GM12878 (cell line): ENCODE data around the gene CASTOR1. TPM values are rescaled to one million over a fixed set of nuclear protein-coding genes. Genes with fewer than 3 reads are reported as not detected.

Source experiments
- ATAC-seq: fragments of 200-7000 bp; cut with Tn5 transposase; 3 replicates; pipeline ENCODE4 v1.9.1; 2020; ENCODE audit warnings: mild to moderate bottlenecking, moderate library complexity
- BruUV-seq: library from RNA; stranded (reverse); fragments of 400-500 nt; replicated peaks from 2 replicates; lab custom pipeline; 2021; lab: Mats Ljungman, UMichigan
- CTCF ChIA-PET: fragments of 300-600 bp; sonication (Branson Sonifier 250); formaldehyde crosslinking; extraction: SDS; loops from one replicate; lab custom pipeline; 2021; ENCODE audit warnings: inconsistent platforms; lab: Yijun Ruan, JAX
- POLR2A ChIA-PET: fragments of 350-600 bp; formaldehyde crosslinking; extraction: SDS; loops from one replicate; lab custom pipeline; 2021; ENCODE audit warnings: inconsistent platforms; lab: Charles Lee
- RAD21 ChIA-PET: fragments of 300-600 bp; sonication (Branson Sonifier 250); formaldehyde crosslinking; loops from one replicate; lab custom pipeline; 2023; ENCODE audit warnings: antibody characterized with exemption; ENCODE audit not compliant: unreplicated experiment; lab: Charles Lee
- SMC1A ChIA-PET: fragments of 300-600 bp; sonication (Branson Sonifier 250); formaldehyde crosslinking; loops from one replicate; lab custom pipeline; 2023; ENCODE audit not compliant: unreplicated experiment, uncharacterized antibody; lab: Charles Lee
- DNase-seq: peaks from one replicate; pipeline ENCODE4 v3.0.0-alpha.2; 2011; ENCODE audit warnings: low read depth, low spot score
- FAIRE-seq: peaks from 3 replicates; lab custom pipeline; 2011; peaks lifted over from hg19 to GRCh38; lab: Jason Lieb, UNC
- H2AFZ ChIP-seq: 2 replicates; pipeline ENCODE4 v1.6.0; 2011; ENCODE audit warnings: low read depth, low read length, control low read depth; ENCODE audit not compliant: control insufficient read depth
- H3K27ac ChIP-seq: 2 replicates; pipeline ENCODE4 v1.5.1; 2011; ENCODE audit warnings: control low read depth; ENCODE audit not compliant: control insufficient read depth, insufficient read depth
- H3K27me3 ChIP-seq, 2 experiments: replicated peaks in 1 of 2; 2 replicates each; pipeline versions ENCODE4 v1.6.0 to v1.6.1; 2011; ENCODE audit warnings: low read length in 1 of 2; ENCODE audit not compliant: control insufficient read depth in 2 of 2, insufficient read depth in 2 of 2
- H3K36me3 ChIP-seq, 2 experiments: 2 replicates each; pipeline ENCODE4 v1.5.1; 2011; ENCODE audit warnings: low read length in 1 of 2; ENCODE audit not compliant: control insufficient read depth in 2 of 2, insufficient read depth in 2 of 2
- H3K4me1 ChIP-seq: 2 replicates; pipeline ENCODE4 v1.6.1; 2011; ENCODE audit warnings: mild to moderate bottlenecking, low read length, moderate library complexity, mixed read lengths; ENCODE audit not compliant: control insufficient read depth, insufficient read depth
- H3K4me2 ChIP-seq: 2 replicates; pipeline ENCODE4 v1.6.0; 2011; ENCODE audit warnings: control low read depth; ENCODE audit not compliant: control insufficient read depth, insufficient read depth
- H3K4me3 ChIP-seq: fragments of 200-600 bp; sonication (generic); 2 replicates; pipeline ENCODE4 v1.5.1; 2016
- H3K79me2 ChIP-seq: 2 replicates; pipeline ENCODE4 v1.6.0; 2011; ENCODE audit warnings: low read length; ENCODE audit not compliant: control insufficient read depth, insufficient read depth
- H3K9ac ChIP-seq: 2 replicates; pipeline ENCODE4 v1.8.0; 2011; ENCODE audit warnings: low read length, control low read depth, mixed read lengths; ENCODE audit not compliant: control insufficient read depth, insufficient read depth
- H3K9me3 ChIP-seq: replicated peaks from 3 replicates; pipeline ENCODE4 v1.5.1; 2011; ENCODE audit warnings: mild to moderate bottlenecking, low read length; ENCODE audit not compliant: control insufficient read depth, insufficient read depth
- H4K20me1 ChIP-seq: 2 replicates; pipeline ENCODE4 v1.6.0; 2011; ENCODE audit not compliant: control insufficient read depth, insufficient read depth
- BRCA1 ChIP-seq: IDR thresholded peaks from 2 replicates; pipeline ENCODE4 v1.6.1; 2011; ENCODE audit warnings: low read depth, low read length, improper control_type of control experiment
- CBX5 ChIP-seq: sonication (generic); IDR thresholded peaks from 2 replicates; pipeline ENCODE4 v1.6.1; 2016; ENCODE audit warnings: low read depth, moderate library complexity, mild to moderate bottlenecking, inconsistent platforms
- EED ChIP-seq: sonication (generic); IDR thresholded peaks from 2 replicates; pipeline ENCODE4 v1.6.1; 2016; ENCODE audit warnings: antibody characterized with exemption, low read depth
- FOS ChIP-seq: IDR thresholded peaks from 3 replicates; pipeline ENCODE4 v1.6.1; 2011; ENCODE audit warnings: borderline replicate concordance; ENCODE audit not compliant: insufficient read length; ENCODE audit errors: extremely low read depth
- MTA2 ChIP-seq: fragments of 450-650 bp; IDR thresholded peaks from 2 replicates; pipeline ENCODE4 v1.6.1; 2016; ENCODE audit warnings: low read depth, mild to moderate bottlenecking, moderate library complexity
- MYB ChIP-seq: fragments of 150-350 bp; IDR thresholded peaks from 2 replicates; pipeline ENCODE4 v1.6.1; 2014; ENCODE audit warnings: mild to moderate bottlenecking, low read depth, low read length, borderline replicate concordance
- NFYA ChIP-seq: IDR thresholded peaks from 2 replicates; pipeline ENCODE4 v1.6.1; 2011; ENCODE audit warnings: low read depth, mild to moderate bottlenecking, low read length, improper control_type of control experiment, borderline replicate concordance
- POLR2A ChIP-seq: IDR thresholded peaks from 2 replicates; pipeline ENCODE4 v1.6.1; 2011; ENCODE audit warnings: low read depth, mild to moderate bottlenecking, low read length
- RAD51 ChIP-seq: fragments of 450-650 bp; IDR thresholded peaks from 2 replicates; pipeline ENCODE4 v1.6.1; 2016; ENCODE audit warnings: moderate library complexity, mild to moderate bottlenecking, inconsistent platforms
- SMARCA5 ChIP-seq: fragments of 450-650 bp; IDR thresholded peaks from 2 replicates; pipeline ENCODE4 v1.6.1; 2017; ENCODE audit warnings: mild to moderate bottlenecking
- TBL1XR1 ChIP-seq: IDR thresholded peaks from 2 replicates; pipeline ENCODE4 v1.6.1; 2012; ENCODE audit warnings: low read depth, low read length, improper control_type of control experiment
- WGBS: methylation state at CpG from one replicate; pipeline ENCODE4 v1.1.6; 2016; ENCODE audit warnings: low lambda C conversion rate; ENCODE audit not compliant: insufficient replicate concordance, insufficient coverage; ENCODE audit errors: missing lambda C conversion rate; 5-methylcytosine and 5-hydroxymethylcytosine counted together
- in situ Hi-C: fragments of 300-500 bp; cut with MboI; formaldehyde crosslinking; loops from 9 replicates; pipeline ENCODE4 v1.14.3; 2018; ENCODE audit warnings: mixed read lengths
- intact Hi-C: fragments of 100-400 bp; cut with micrococcal nuclease; formaldehyde crosslinking; loops from one replicate; pipeline ENCODE4 v1.14.2; 2022; ENCODE audit not compliant: unreplicated experiment
- polyA plus RNA-seq, 11 experiments: library from polyadenylated mRNA; depleted of rRNA in 4 of 11; unstranded in 6 of 11; stranded (reverse) in 5 of 11; fragments of >200 nt; fragmentation: Nextera tagmentation in 4 of 11; fragmentation: Illumina TruSeq in 1 of 11; extraction: Ambion mirVana in 4 of 11; extraction: Trizol in 1 of 11; gene quantifications; 1 replicate in 1 of 11; 2 replicates in 10 of 11; pipeline versions ENCODE4 v1.2.1 to v1.2.3, GENCODE V29; 2011 to 2016; ENCODE audit warnings: inconsistent platforms in 2 of 11, missing spikeins in 2 of 11, low read depth in 1 of 11
- total RNA-seq, 4 experiments: library from RNA; depleted of rRNA in 3 of 4; stranded (reverse); fragments of >200 nt in 3 of 4; fragmentation: Illumina TruSeq in 1 of 4; extraction: Trizol in 1 of 4; gene quantifications; 2 replicates each; pipeline versions ENCODE4 v1.2.1 to v1.2.3, GENCODE V29; 2013 to 2021

CASTOR1 gene
- total and polyA plus RNA-seq, 10 of the 15 experiments (the other 5 are each of a cell fraction or from before 2014, with no cell fraction given) = 0.31 to 9.1 (median 3.3) TPM

DNA sequence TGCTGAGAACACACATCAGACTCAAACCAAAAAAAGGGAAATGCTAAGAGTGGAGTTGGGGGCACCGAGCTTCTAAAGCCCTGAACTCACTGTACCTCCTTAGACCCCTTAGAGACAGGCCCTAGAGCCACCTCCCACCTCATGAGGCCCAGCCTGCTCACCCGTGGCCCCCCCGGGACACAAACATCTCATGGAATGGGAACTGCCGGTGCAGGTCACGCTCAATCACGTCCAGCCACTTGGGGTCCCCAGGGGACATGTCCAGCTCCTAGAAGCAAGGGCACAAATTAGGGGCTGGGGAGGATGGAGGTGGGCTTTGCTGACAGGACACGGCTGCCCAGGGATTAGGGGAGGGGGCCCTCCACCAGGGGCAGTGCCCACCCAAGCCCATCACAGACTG lies 6.3 kb upstream of the CASTOR1 start:
- H2AFZ ChIP-seq = no peak overlapping the region
- DNase-seq = no peak
- no peak overlapping the region for H3K4me3 ChIP-seq
- TF ChIP-seq NFYA (no peak), FOS (no peak), BRCA1 (no peak), MTA2 (no peak), CBX5 (no peak), SMARCA5 (no peak), RAD51 (no peak), EED (no peak)
- peaks cover 8% of the 10 kb centered on the region for H3K4me1 ChIP-seq
- CTCF ChIA-PET = interaction anchor here (0.8 to 1.4 kb wide), 2 partner anchors 8 to 191 kb away, joined by 3 to 7 read pairs; no protein-coding TSS in a partner anchor
- H3K27me3 ChIP-seq = no peaks in the 10 kb centered on the region
- no peak overlapping the region for H3K9ac ChIP-seq
- BruUV-seq = no TSS peak
- no peak overlapping the region for H3K27ac ChIP-seq
- POLR2A ChIA-PET = no interaction called here
- SMC1A ChIA-PET = interaction anchor here (0.9 to 1.2 kb wide), 2 partner anchors 8 to 32 kb away, joined by 3 to 5 read pairs; partner anchors contain the start of gene TBC1D10A
- RAD21 ChIA-PET = interaction anchor here (1.4 kb wide), 1 partner anchor 31 kb away, joined by 4 read pairs; the partner anchor contains the start of gene TBC1D10A
- 73% methylated on average over 7 of the region's 7 CpGs for WGBS
- H3K4me2 ChIP-seq = no peak overlapping the region
- ATAC-seq = no peak
- FAIRE-seq = no peak
- H4K20me1 ChIP-seq = no peaks in the 10 kb centered on the region
- in situ Hi-C loops = no loop called here
- H3K9me3 ChIP-seq = no peaks in the 10 kb centered on the region
- intact Hi-C loops = no loop called here
- H3K79me2 ChIP-seq = no peaks in the 10 kb centered on the region
- H3K36me3 ChIP-seq = peaks cover 15 to 43% of the 10 kb centered on the region in 2 experiments; a peak in 3 of 4 replicates

DNA sequence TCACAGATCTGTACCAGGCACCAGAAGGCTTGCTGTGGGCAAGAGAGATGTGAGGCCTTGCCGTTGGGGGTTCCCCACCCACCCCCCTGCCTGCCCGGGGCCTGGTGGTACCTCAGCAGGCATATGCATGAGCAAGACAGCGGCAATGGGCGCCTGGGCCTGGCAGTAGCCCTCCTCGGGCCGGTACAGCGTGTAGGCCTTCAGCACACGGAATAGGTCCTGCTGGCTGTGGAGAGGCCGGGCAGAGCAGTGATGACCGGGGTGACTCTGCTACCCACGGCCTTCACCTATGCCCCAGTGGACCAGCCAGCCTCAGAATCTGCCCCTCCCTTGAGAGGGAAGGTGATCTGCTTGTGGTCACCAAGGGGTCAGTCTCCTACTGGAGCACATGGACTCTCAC lies 5.5 kb upstream of the CASTOR1 start:
- Histone ChIP-seq H4K20me1 (no peaks in the 10 kb centered on the region), H3K9me3 (no peaks in the 10 kb centered on the region), H3K4me3 (no peak overlapping the region), H3K79me2 (no peaks in the 10 kb centered on the region), H3K9ac (no peak overlapping the region), H2AFZ (no peak overlapping the region), H3K4me2 (no peak overlapping the region), H3K27ac (no peak overlapping the region), H3K27me3 (no peaks in the 10 kb centered on the region), H3K4me1 (peaks cover 15% of the 10 kb centered on the region), H3K36me3 (peaks cover 15 to 43% of the 10 kb centered on the region in 2 experiments; a peak in 3 of 4 replicates)
- WGBS = 91% methylated on average over 11 of the region's 11 CpGs
- ATAC-seq (no peak), FAIRE-seq (no peak), DNase-seq (no peak)
- CTCF ChIA-PET = no interaction called here
- intact Hi-C loops (no loop called here), in situ Hi-C loops (no loop called here)
- RAD21 ChIA-PET = no interaction called here
- POLR2A ChIA-PET = interaction anchor here (0.5 kb wide), 1 partner anchor 190 kb away, joined by 5 read pairs; no protein-coding TSS in a partner anchor
- SMC1A ChIA-PET = interaction anchor here (7.9 kb wide), 1 partner anchor 31 kb away, joined by 100 read pairs; the partner anchor contains the start of gene TBC1D10A
- TF ChIP-seq MYB (no peak), TBL1XR1 (no peak), POLR2A (0 out of 2 replicates have a peak, but pooled peaks have one; percentile 27)
- no TSS peak for BruUV-seq
